Tracheal epithelial cell (primary cell): ENCODE data around the gene IARS1. TPM values are rescaled to one million over a fixed set of nuclear protein-coding genes. Genes with fewer than 3 reads are reported as not detected.

Experiments
- total RNA-seq: library from RNA; depleted of rRNA; stranded (reverse); fragments of >200 nt; gene quantifications from 2 replicates; pipeline ENCODE4 v1.2.1, GENCODE V29; 2014

Gene IARS1
- total RNA-seq = 344 and 547 TPM in 2 replicates

DNA sequence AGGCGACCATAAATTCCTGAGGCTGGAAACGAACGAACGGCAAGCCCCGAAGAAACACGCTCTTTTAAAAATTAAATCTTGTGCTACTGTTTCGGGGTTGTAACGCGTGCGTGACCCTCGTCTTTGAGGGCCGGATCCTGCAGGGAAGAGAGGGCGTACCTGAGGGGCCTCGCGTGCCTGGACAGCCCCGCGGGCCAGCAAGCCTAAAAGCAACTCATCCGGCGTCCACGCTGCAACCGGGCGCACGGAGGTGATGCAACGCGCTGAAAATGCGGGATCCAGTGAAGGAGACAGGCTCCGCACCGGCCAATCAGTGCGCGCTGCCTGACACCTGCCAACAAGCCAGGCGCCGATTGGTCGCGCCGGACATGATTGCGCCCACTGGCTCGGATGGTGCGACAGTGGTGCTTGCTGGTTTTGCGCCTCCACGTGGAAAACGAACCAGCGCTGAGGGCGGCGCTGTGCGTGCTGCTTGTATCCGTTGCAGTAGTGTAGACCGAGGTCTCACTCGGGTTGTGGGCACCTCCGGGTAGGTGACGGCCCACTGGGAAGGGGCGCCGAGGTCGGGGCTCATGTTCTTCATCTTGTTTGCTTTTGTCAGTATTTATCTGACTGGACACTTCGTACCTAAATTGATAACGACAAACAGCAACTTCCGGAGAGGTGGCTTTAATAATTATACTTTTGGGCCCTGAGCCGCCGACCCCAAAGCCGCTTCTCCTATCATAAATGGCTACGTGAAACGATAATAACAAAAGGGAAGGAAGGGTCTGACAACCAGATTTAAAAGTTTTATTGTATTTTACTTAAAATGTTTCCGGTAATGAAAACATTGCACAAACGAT, at the start of gene IARS1:
Gene IARS1 (minus strand): TSS at position 246 of the 845 bp plus-strand sequence. CDS start 4,278 bp downstream, outside the sequence.

DNA sequence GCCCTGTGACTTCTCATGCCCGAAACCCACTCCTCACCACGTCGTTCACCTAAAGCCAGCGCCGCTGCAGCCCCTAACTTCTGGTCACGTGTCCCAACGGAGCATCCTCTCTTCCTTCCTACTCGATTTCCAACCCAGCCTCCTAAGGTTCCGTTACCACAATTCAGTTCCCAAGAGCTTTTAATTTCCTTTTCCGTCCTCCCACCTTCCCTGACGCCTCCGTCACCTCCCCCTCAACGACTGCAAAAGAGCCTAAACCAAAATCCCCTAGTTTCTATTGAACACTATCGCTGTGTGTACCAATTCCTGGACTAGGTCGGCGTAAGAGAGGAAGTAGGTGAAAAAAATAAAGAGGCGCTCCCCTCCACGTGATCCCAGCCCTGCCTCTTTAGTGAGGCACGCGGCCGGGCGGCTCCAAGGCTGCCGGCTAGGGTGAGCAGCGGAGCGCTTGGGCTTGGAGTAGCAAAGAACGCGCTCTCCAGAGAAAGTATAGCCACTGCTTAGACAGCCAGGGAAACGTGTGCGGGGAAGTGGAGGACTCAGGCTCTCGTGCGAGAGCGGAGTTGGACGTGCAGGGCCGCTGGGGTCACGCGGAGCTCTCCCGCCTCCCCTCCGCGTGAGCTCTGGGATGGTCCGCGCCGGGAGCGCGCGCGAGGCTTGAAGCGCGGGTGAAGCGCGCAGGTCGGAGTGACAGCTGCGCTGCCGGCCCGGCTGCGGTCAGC, 31.9 kb upstream of the IARS1 start, which contains the start of the genes CENPP and NOL8:
Gene CENPP (plus strand): TSS at position 685 of the 722 bp plus-strand sequence.
Gene NOL8 (minus strand): TSS at position 82 of the 722 bp plus-strand sequence. CDS start 1,189 bp downstream, outside the sequence.

Other genes starting within 250 kb of the IARS1 start
- 130 and 141 TPM in 2 replicates for gene SPTLC1, start 178.3 kb downstream of the IARS1 start, total RNA-seq
- gene NOL8, start 31.7 kb upstream of the IARS1 start, total RNA-seq = 20.2 and 25.8 TPM in 2 replicates
- gene CENPP, start 32.3 kb upstream of the IARS1 start, total RNA-seq = 0.85 and 1.4 TPM in 2 replicates
- not detected in 2 replicates for gene OGN, start 110.9 kb upstream of the IARS1 start, total RNA-seq
- not detected in 2 replicates for gene OMD, start 130.8 kb upstream of the IARS1 start, total RNA-seq
- gene ASPN, start 188.8 kb upstream of the IARS1 start, total RNA-seq = under 0.01 TPM in 1 of 2 replicates, not detected in the other
- 1.1 and 1.4 TPM in 2 replicates for gene ECM2, start 242.3 kb upstream of the IARS1 start, total RNA-seq